Fibroblast of lung (primary cell): ENCODE data around the gene ECHDC3. TPM values are rescaled to one million over a fixed set of nuclear protein-coding genes. Genes with fewer than 3 reads are reported as not detected.

Source experiments
- DNase-seq, 2 donors: peaks; one replicate each; pipeline versions ENCODE4 v3.0.0 to v3.0.0-alpha.2; 2010; ENCODE audit warnings: low read depth in 2 of 2
- H2AFZ ChIP-seq: 2 replicates; pipeline ENCODE4 v1.5.1; 2012; ENCODE audit warnings: low read length, control low read depth, inconsistent platforms
- H3K27ac ChIP-seq: 2 replicates; pipeline ENCODE4 v1.5.1; 2011; ENCODE audit warnings: low read length, control low read depth; ENCODE audit not compliant: insufficient read depth
- H3K27me3 ChIP-seq: 2 replicates; pipeline ENCODE4 v1.5.1; 2011; ENCODE audit warnings: mild to moderate bottlenecking, low read length; ENCODE audit not compliant: control insufficient read depth, insufficient read depth
- H3K36me3 ChIP-seq: 2 replicates; pipeline ENCODE4 v1.5.1; 2011; ENCODE audit warnings: low read length; ENCODE audit not compliant: control insufficient read depth, insufficient read depth
- H3K4me1 ChIP-seq: 2 replicates; pipeline ENCODE4 v1.5.1; 2011; ENCODE audit warnings: low read length; ENCODE audit not compliant: control insufficient read depth, insufficient read depth; ENCODE audit errors: extremely low read depth
- H3K4me2 ChIP-seq: 2 replicates; pipeline ENCODE4 v1.5.1; 2011; ENCODE audit warnings: low read length, control low read depth; ENCODE audit not compliant: insufficient read depth; ENCODE audit errors: extremely low read depth
- H3K4me3 ChIP-seq, 4 experiments: fragments of 200-600 bp in 1 of 4; sonication (generic) in 1 of 4; replicated peaks in 1 of 4; 2 replicates each; pipeline ENCODE4 v1.5.1; 2011 to 2016; ENCODE audit warnings: low read length in 4 of 4, low read depth in 3 of 4, mild to moderate bottlenecking in 3 of 4, control low read depth in 2 of 4, inconsistent platforms in 1 of 4, mixed read lengths in 1 of 4; ENCODE audit not compliant: insufficient read depth in 1 of 4; ENCODE audit errors: control extremely low read depth in 1 of 4
- H3K79me2 ChIP-seq: 2 replicates; pipeline ENCODE4 v1.5.1; 2012; ENCODE audit warnings: mild to moderate bottlenecking, low read length, inconsistent platforms; ENCODE audit not compliant: control insufficient read depth, insufficient read depth
- H3K9ac ChIP-seq: 2 replicates; pipeline ENCODE4 v1.5.1; 2011; ENCODE audit warnings: mild to moderate bottlenecking, low read length, control low read depth; ENCODE audit not compliant: insufficient read depth
- H3K9me3 ChIP-seq: 2 replicates; pipeline ENCODE4 v1.5.1; 2012; ENCODE audit warnings: low read depth, low read length; ENCODE audit not compliant: control insufficient read depth, insufficient read depth
- H4K20me1 ChIP-seq: 2 replicates; pipeline ENCODE4 v1.5.1; 2011; ENCODE audit warnings: low read length; ENCODE audit not compliant: control insufficient read depth, insufficient read depth; ENCODE audit errors: extremely low read depth
- EZH2 ChIP-seq: IDR thresholded peaks from 2 replicates; pipeline ENCODE4 v1.5.1; 2012; ENCODE audit warnings: low read length, control low read depth, mild to moderate bottlenecking; ENCODE audit errors: missing control alignments
- polyA plus RNA-seq, 2 donors: library from polyadenylated mRNA; depleted of rRNA in 1 of 2; stranded (reverse) in 1 of 2; unstranded in 1 of 2; fragments of >200 nt; gene quantifications; 2 replicates each; pipeline ENCODE4 v1.2.1, GENCODE V29; 2011 to 2012; ENCODE audit warnings: missing spikeins in 1 of 2
- total RNA-seq: library from RNA; depleted of rRNA; stranded (reverse); fragments of >200 nt; gene quantifications from 2 replicates; pipeline ENCODE4 v1.2.1, GENCODE V29; 2014
- TF ChIP-seq, protein P1 (sequence below), 2 donors: IDR thresholded peaks in 1 of 2; conservative IDR thresholded peaks in 1 of 2; 1 replicate in 1 of 2; 2 replicates in 1 of 2; pipeline ENCODE4 v1.5.1; 2011 to 2012; ENCODE audit warnings: low read length in 2 of 2, control low read depth in 1 of 2, inconsistent platforms in 1 of 2, low read depth in 1 of 2, mild to moderate bottlenecking in 1 of 2

The ECHDC3 gene
- total and polyA plus RNA-seq, 2 donors (not counting 1 experiment from before 2014, with no cell fraction given): 6.1 to 17.7 TPM

DNA sequence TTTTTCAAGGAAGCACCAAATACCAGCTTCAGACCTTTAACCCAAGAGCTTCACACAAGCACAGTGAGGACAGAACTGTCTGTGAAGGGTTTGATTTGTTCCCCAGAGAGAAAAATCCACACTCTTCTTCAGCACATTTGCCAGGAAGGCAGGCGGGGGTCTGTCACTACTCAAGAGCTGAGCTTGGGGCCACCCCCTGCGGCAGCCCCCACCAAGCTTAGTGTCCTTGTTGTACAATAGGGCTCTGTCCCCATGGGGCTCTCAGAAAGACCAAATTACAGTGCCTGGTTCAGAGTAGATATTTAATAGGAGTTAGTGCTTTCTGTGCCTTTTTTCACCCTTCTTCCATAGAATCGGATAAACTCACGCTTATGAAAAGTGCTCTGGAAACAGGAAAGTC is 12.4 kb downstream of the ECHDC3 start:
- no peak for TF ChIP-seq EZH2
- TF ChIP-seq, protein P1, sequence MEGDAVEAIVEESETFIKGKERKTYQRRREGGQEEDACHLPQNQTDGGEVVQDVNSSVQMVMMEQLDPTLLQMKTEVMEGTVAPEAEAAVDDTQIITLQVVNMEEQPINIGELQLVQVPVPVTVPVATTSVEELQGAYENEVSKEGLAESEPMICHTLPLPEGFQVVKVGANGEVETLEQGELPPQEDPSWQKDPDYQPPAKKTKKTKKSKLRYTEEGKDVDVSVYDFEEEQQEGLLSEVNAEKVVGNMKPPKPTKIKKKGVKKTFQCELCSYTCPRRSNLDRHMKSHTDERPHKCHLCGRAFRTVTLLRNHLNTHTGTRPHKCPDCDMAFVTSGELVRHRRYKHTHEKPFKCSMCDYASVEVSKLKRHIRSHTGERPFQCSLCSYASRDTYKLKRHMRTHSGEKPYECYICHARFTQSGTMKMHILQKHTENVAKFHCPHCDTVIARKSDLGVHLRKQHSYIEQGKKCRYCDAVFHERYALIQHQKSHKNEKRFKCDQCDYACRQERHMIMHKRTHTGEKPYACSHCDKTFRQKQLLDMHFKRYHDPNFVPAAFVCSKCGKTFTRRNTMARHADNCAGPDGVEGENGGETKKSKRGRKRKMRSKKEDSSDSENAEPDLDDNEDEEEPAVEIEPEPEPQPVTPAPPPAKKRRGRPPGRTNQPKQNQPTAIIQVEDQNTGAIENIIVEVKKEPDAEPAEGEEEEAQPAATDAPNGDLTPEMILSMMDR (conservative IDR thresholded peaks at IDR 0.05 in 1 of 2, IDR thresholded peaks at IDR 0.05 in 1 of 2; ENCODE audit: low read depth in 1 of 2, low read length in 2 of 2): no peak
- Histone ChIP-seq H3K27me3 (no peaks in the 10 kb centered on the region), H4K20me1 (no peaks in the 10 kb centered on the region), H3K27ac (no peak overlapping the region), H3K79me2 (no peaks in the 10 kb centered on the region), H3K36me3 (no peaks in the 10 kb centered on the region), H3K9me3 (no peaks in the 10 kb centered on the region), H2AFZ (no peak overlapping the region), H3K4me1 (peaks cover 3% of the 10 kb centered on the region), H3K4me3 (no peak overlapping the region), H3K4me2 (no peak overlapping the region), H3K9ac (no peak overlapping the region)
- DNase-seq: no peak

- no peak for DNase-seq
- H3K4me1 ChIP-seq: peaks cover 3% of the 10 kb centered on the region
- TF ChIP-seq, protein P1 (conservative IDR thresholded peaks at IDR 0.05 in 1 of 2, IDR thresholded peaks at IDR 0.05 in 1 of 2; ENCODE audit: low read depth in 1 of 2, low read length in 2 of 2): no peak
- H3K4me2 ChIP-seq: no peak overlapping the region
- H2AFZ ChIP-seq: no peak overlapping the region
- H3K27ac ChIP-seq: no peak overlapping the region
- H3K27me3 ChIP-seq: no peaks in the 10 kb centered on the region
- no peak overlapping the region for H3K9ac ChIP-seq
- H3K9me3 ChIP-seq: no peaks in the 10 kb centered on the region
- H4K20me1 ChIP-seq: no peaks in the 10 kb centered on the region
- H3K36me3 ChIP-seq: no peaks in the 10 kb centered on the region
- no peaks in the 10 kb centered on the region for H3K79me2 ChIP-seq
- H3K4me3 ChIP-seq: no peak overlapping the region
Observed at GRCh38 chr10:11755512-11756263, 13.5 kb downstream of the ECHDC3 start.

DNA sequence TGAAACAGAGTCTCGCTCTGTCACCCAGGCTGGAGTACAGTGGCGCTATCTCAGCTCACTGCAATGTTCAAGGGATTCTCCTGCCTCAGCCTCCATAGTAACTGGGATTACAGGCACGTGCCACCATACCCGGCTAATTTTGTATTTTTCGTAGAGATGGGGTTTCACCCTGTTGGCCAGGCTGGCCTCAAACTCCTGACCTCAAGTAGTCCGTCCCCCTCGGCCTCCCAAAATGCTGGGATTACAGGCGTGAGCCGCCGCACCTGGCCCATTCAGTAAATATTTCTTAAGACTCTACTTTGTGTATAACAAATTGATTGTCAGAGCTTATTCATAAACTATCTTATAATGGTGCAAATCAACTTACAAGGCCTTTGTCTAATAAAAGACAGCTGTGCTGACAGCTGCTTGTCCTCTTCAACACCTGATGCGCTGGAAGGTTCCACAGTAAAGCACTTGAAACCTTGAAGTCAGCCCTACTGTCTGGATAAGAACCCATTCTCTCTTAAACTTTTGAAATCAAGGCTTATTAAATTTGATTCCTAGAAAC is 14.7 kb downstream of the ECHDC3 start:
- Histone ChIP-seq H3K9ac (no peak overlapping the region), H4K20me1 (no peaks in the 10 kb centered on the region), H2AFZ (no peak overlapping the region), H3K27ac (no peak overlapping the region), H3K4me1 (peaks cover 3% of the 10 kb centered on the region), H3K27me3 (no peaks in the 10 kb centered on the region), H3K4me2 (no peak overlapping the region), H3K4me3 (no peak overlapping the region), H3K79me2 (no peaks in the 10 kb centered on the region), H3K9me3 (no peaks in the 10 kb centered on the region), H3K36me3 (no peaks in the 10 kb centered on the region)
- no peak for TF ChIP-seq EZH2
- TF ChIP-seq, protein P1 (conservative IDR thresholded peaks at IDR 0.05 in 1 of 2, IDR thresholded peaks at IDR 0.05 in 1 of 2; ENCODE audit: low read depth in 1 of 2, low read length in 2 of 2): no peak
- DNase-seq: no peak
